ENCODE data around the gene NKX6-2. TPM values are rescaled to one million over a fixed set of nuclear protein-coding genes. Genes with fewer than 3 reads are reported as not detected.
"Not testable (repeated sequence)": the region's sequence is repeated elsewhere in the genome, so short reads cannot be mapped to it uniquely, and the experiment has no call there.

NKX6-2 gene
- polyA plus RNA-seq, 1 donor (not counting 4 experiments of a cell fraction or from before 2014, with no cell fraction given) = not detected

DNA sequence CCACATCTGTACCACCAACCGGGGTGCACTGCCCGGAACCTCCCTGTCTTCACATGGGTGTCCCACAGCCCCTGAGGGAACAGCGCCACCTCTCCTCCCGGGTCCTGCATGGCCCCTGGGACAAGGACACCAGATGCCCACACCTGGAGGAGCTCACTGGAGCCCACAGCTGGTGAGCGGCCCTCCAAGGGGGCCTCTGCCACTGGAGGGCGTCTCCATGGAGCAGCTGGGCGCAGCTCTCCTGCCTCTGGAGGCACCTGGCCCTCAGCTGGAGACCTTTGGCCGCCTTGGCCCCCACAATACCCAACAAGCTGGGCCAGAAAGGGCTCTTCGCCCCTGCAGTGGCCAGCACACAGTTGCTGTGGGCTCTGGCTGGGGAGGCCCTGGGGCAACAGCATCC is 7.3 kb upstream of the NKX6-2 start:
- Histone ChIP-seq H3K4me3 (ENCODE audit: control insufficient read depth in 2 of 3, extremely low read depth in 1 of 3, insufficient read depth in 2 of 3, low read depth in 1 of 3, low read length in 3 of 3) (no peak overlapping the region), H3K9ac (ENCODE audit: control insufficient read depth, extremely low read depth, insufficient read depth, low read length) (no peak overlapping the region), H3K4me1 (ENCODE audit: control insufficient read depth, extremely low read depth, insufficient read depth, low read length) (no peaks in the 10 kb centered on the region), H3K27me3 (ENCODE audit: control insufficient read depth, extremely low read depth, insufficient read depth, low read length) (peaks cover 37% of the 10 kb centered on the region), H4K20me1 (ENCODE audit: control insufficient read depth, extremely low read depth, insufficient read depth, low read length) (no peaks in the 10 kb centered on the region), H3K27ac (ENCODE audit: control insufficient read depth, insufficient read depth, low read length) (no peak overlapping the region), H3K79me2 (ENCODE audit: control insufficient read depth, insufficient read depth, low read length) (no peaks in the 10 kb centered on the region), H2AFZ (ENCODE audit: control insufficient read depth, low read length) (no peak overlapping the region), H3K4me2 (ENCODE audit: control insufficient read depth, extremely low read depth, insufficient read depth, low read depth, low read length) (no peak overlapping the region), H3K9me3 (ENCODE audit: control insufficient read depth, low read depth, low read length) (no peaks in the 10 kb centered on the region), H3K36me3 (ENCODE audit: control insufficient read depth in 2 of 2, extremely low read depth in 1 of 2, insufficient read depth in 2 of 2, low read length in 2 of 2) (no peaks in the 10 kb centered on the region), H3K9me1 (ENCODE audit: control insufficient read depth, extremely low read depth, insufficient read depth, low read length) (no peaks in the 10 kb centered on the region)
- FAIRE-seq = no peak
- no peak for TF ChIP-seq EZH2 (IDR thresholded peaks at IDR 0.05; ENCODE audit: low read length)
- TF ChIP-seq, protein P1, sequence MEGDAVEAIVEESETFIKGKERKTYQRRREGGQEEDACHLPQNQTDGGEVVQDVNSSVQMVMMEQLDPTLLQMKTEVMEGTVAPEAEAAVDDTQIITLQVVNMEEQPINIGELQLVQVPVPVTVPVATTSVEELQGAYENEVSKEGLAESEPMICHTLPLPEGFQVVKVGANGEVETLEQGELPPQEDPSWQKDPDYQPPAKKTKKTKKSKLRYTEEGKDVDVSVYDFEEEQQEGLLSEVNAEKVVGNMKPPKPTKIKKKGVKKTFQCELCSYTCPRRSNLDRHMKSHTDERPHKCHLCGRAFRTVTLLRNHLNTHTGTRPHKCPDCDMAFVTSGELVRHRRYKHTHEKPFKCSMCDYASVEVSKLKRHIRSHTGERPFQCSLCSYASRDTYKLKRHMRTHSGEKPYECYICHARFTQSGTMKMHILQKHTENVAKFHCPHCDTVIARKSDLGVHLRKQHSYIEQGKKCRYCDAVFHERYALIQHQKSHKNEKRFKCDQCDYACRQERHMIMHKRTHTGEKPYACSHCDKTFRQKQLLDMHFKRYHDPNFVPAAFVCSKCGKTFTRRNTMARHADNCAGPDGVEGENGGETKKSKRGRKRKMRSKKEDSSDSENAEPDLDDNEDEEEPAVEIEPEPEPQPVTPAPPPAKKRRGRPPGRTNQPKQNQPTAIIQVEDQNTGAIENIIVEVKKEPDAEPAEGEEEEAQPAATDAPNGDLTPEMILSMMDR (optimal IDR thresholded peaks at IDR 0.05 in 1 of 3, IDR thresholded peaks at IDR 0.05 in 1 of 3, conservative IDR thresholded peaks at IDR 0.05 in 1 of 3; ENCODE audit: extremely low read depth in 1 of 3, insufficient read depth in 2 of 3, low read length in 3 of 3) = no peak
- DNase-seq (ENCODE audit: low read depth, low spot score) = no peak
- dilution Hi-C loops (cut with MboI; ENCODE audit: extremely low pct_ligation_motif_present, low sequenced_read_pairs) = no loop called here

GRCh38 chr10:132792796-132793195 is 6.8 kb upstream of the NKX6-2 start:
- no peaks in the 10 kb centered on the region for H3K9me1 ChIP-seq (ENCODE audit: control insufficient read depth, extremely low read depth, insufficient read depth, low read length)
- DNase-seq (ENCODE audit: low read depth, low spot score) (no peak), FAIRE-seq (no peak)
- peaks cover 41% of the 10 kb centered on the region for H3K27me3 ChIP-seq (ENCODE audit: control insufficient read depth, extremely low read depth, insufficient read depth, low read length)
- dilution Hi-C loops (cut with MboI; ENCODE audit: extremely low pct_ligation_motif_present, low sequenced_read_pairs) = no loop called here
- H3K4me2 ChIP-seq (ENCODE audit: control insufficient read depth, extremely low read depth, insufficient read depth, low read depth, low read length) = no peak overlapping the region
- H2AFZ ChIP-seq (ENCODE audit: control insufficient read depth, low read length) = no peak overlapping the region
- TF ChIP-seq, protein P1 (optimal IDR thresholded peaks at IDR 0.05 in 1 of 3, IDR thresholded peaks at IDR 0.05 in 1 of 3, conservative IDR thresholded peaks at IDR 0.05 in 1 of 3; ENCODE audit: extremely low read depth in 1 of 3, insufficient read depth in 2 of 3, low read length in 3 of 3) = no peak
- TF ChIP-seq EZH2 (IDR thresholded peaks at IDR 0.05; ENCODE audit: low read length) = no peak
- H3K27ac ChIP-seq (ENCODE audit: control insufficient read depth, insufficient read depth, low read length) = no peak overlapping the region
- H3K36me3 ChIP-seq (ENCODE audit: control insufficient read depth in 2 of 2, extremely low read depth in 1 of 2, insufficient read depth in 2 of 2, low read length in 2 of 2) = no peaks in the 10 kb centered on the region
- no peaks in the 10 kb centered on the region for H3K4me1 ChIP-seq (ENCODE audit: control insufficient read depth, extremely low read depth, insufficient read depth, low read length)
- H3K4me3 ChIP-seq (ENCODE audit: control insufficient read depth in 2 of 3, extremely low read depth in 1 of 3, insufficient read depth in 2 of 3, low read depth in 1 of 3, low read length in 3 of 3) = no peak overlapping the region
- no peaks in the 10 kb centered on the region for H4K20me1 ChIP-seq (ENCODE audit: control insufficient read depth, extremely low read depth, insufficient read depth, low read length)
- H3K9me3 ChIP-seq (ENCODE audit: control insufficient read depth, low read depth, low read length) = no peaks in the 10 kb centered on the region
- H3K9ac ChIP-seq (ENCODE audit: control insufficient read depth, extremely low read depth, insufficient read depth, low read length) = no peak overlapping the region
- H3K79me2 ChIP-seq (ENCODE audit: control insufficient read depth, insufficient read depth, low read length) = no peaks in the 10 kb centered on the region

- H3K4me2 ChIP-seq (ENCODE audit: control insufficient read depth, extremely low read depth, insufficient read depth, low read depth, low read length); H4K20me1 ChIP-seq (ENCODE audit: control insufficient read depth, extremely low read depth, insufficient read depth, low read length); H3K9me1 ChIP-seq (ENCODE audit: control insufficient read depth, extremely low read depth, insufficient read depth, low read length); H2AFZ ChIP-seq (ENCODE audit: control insufficient read depth, low read length); H3K9me3 ChIP-seq (ENCODE audit: control insufficient read depth, low read depth, low read length); H3K9ac ChIP-seq (ENCODE audit: control insufficient read depth, extremely low read depth, insufficient read depth, low read length); FAIRE-seq; H3K27ac ChIP-seq (ENCODE audit: control insufficient read depth, insufficient read depth, low read length); DNase-seq (ENCODE audit: low read depth, low spot score); H3K79me2 ChIP-seq (ENCODE audit: control insufficient read depth, insufficient read depth, low read length); dilution Hi-C loops (cut with MboI; ENCODE audit: extremely low pct_ligation_motif_present, low sequenced_read_pairs); H3K36me3 ChIP-seq (ENCODE audit: control insufficient read depth in 2 of 2, extremely low read depth in 1 of 2, insufficient read depth in 2 of 2, low read length in 2 of 2); H3K4me1 ChIP-seq (ENCODE audit: control insufficient read depth, extremely low read depth, insufficient read depth, low read length); H3K4me3 ChIP-seq (ENCODE audit: control insufficient read depth in 2 of 3, extremely low read depth in 1 of 3, insufficient read depth in 2 of 3, low read depth in 1 of 3, low read length in 3 of 3): not testable (repeated sequence)
- peaks cover 46% of the 10 kb centered on the region for H3K27me3 ChIP-seq (ENCODE audit: control insufficient read depth, extremely low read depth, insufficient read depth, low read length)
These were observed 6.2 kb upstream of the NKX6-2 start for GRCh38 chr10:132792099-132792498.
